K562 (cell line): ENCODE data around the gene GPATCH4. TPM values are rescaled to one million over a fixed set of nuclear protein-coding genes. Genes with fewer than 3 reads are reported as not detected.

Source experiments
- ATAC-seq: fragments of 200-7000 bp; cut with Tn5 transposase; 3 replicates; pipeline ENCODE4 v1.9.1; 2020; ENCODE audit warnings: moderate library complexity
- BruUV-seq: library from RNA; stranded (reverse); fragments of 400-500 nt; replicated peaks from 2 replicates; lab custom pipeline; 2021; lab: Mats Ljungman, UMichigan
- CTCF ChIA-PET: fragments of 300-600 bp; formaldehyde crosslinking; extraction: SDS; loops from one replicate; lab custom pipeline; 2021; ENCODE audit warnings: low intra/inter-chr PET ratio; lab: Yijun Ruan, JAX
- POLR2A ChIA-PET: fragments of 300-600, 350-650 bp; sonication (Branson Sonifier 250); formaldehyde crosslinking; extraction: SDS; loops from one replicate; lab custom pipeline; 2021; ENCODE audit warnings: antibody characterized with exemption, inconsistent platforms; lab: Yijun Ruan, JAX
- DNase-seq, 4 experiments: peaks; one replicate each; pipeline versions ENCODE4 v3.0.0 to v3.0.0-alpha.2; 2011 to 2018; ENCODE audit warnings: low spot score in 3 of 4, mixed read lengths in 3 of 4; ENCODE audit errors: extremely low read depth in 1 of 4
- FAIRE-seq: peaks from 2 replicates; lab custom pipeline; 2011; peaks lifted over from hg19 to GRCh38; lab: Jason Lieb, UNC
- H2AFZ ChIP-seq: 2 replicates; pipeline ENCODE4 v1.6.0; 2011; ENCODE audit warnings: low read depth, low read length, control low read depth, inconsistent platforms
- H3K27ac ChIP-seq: fragments of 200-600 bp; 3 replicates; pipeline ENCODE4 v1.8.0; 2011; ENCODE audit warnings: low read depth, mild to moderate bottlenecking, control low read depth, inconsistent platforms, low read length, moderate library complexity, mixed read lengths; ENCODE audit errors: extremely low read depth
- H3K27me3 ChIP-seq, 2 experiments: fragments of 300-600 bp in 1 of 2; 2 replicates in 1 of 2; 3 replicates in 1 of 2; pipeline versions ENCODE4 v1.6.0 to v1.8.0; 2011; ENCODE audit warnings: inconsistent platforms in 2 of 2, low read length in 2 of 2, mild to moderate bottlenecking in 1 of 2, mixed read lengths in 1 of 2, moderate library complexity in 1 of 2; ENCODE audit not compliant: control insufficient read depth in 2 of 2, insufficient read depth in 2 of 2
- H3K36me3 ChIP-seq: fragments of 300-600 bp; 3 replicates; pipeline ENCODE4 v1.8.0; 2011; ENCODE audit warnings: mild to moderate bottlenecking, low read length, inconsistent platforms; ENCODE audit not compliant: control insufficient read depth, insufficient read depth
- H3K4me1 ChIP-seq, 2 experiments: fragments of 200-600 bp in 1 of 2; replicated peaks in 1 of 2; 2 replicates in 1 of 2; 3 replicates in 1 of 2; pipeline versions ENCODE4 v1.5.1 to v1.8.0; 2011; ENCODE audit warnings: inconsistent platforms in 2 of 2, low read length in 2 of 2, mild to moderate bottlenecking in 1 of 2, mixed read lengths in 1 of 2, moderate library complexity in 1 of 2; ENCODE audit not compliant: control insufficient read depth in 2 of 2, insufficient read depth in 2 of 2
- H3K4me2 ChIP-seq: 2 replicates; pipeline ENCODE4 v1.6.1; 2011; ENCODE audit warnings: low read length, control low read depth, inconsistent platforms, mixed read lengths; ENCODE audit not compliant: insufficient read depth
- H3K4me3 ChIP-seq: fragments of 200-600 bp; sonication (generic), shearing (Covaris generic); 2 replicates; pipeline ENCODE4 v1.5.1; 2016; ENCODE audit warnings: control low read depth, inconsistent platforms
- H3K79me2 ChIP-seq: fragments of 200-600 bp; 3 replicates; pipeline ENCODE4 v1.8.0; 2011; ENCODE audit warnings: low read length, inconsistent platforms; ENCODE audit not compliant: control insufficient read depth, insufficient read depth
- H3K9ac ChIP-seq, 2 experiments: 2 replicates each; pipeline versions ENCODE4 v1.6.0 to v1.6.1; 2011; ENCODE audit warnings: low read depth in 2 of 2, low read length in 2 of 2, control low read depth in 1 of 2, inconsistent platforms in 1 of 2, mild to moderate bottlenecking in 1 of 2, mixed read lengths in 1 of 2; ENCODE audit not compliant: insufficient read depth in 1 of 2
- H3K9me1 ChIP-seq: one replicate; pipeline ENCODE4 v1.6.0; 2011; ENCODE audit warnings: inconsistent platforms, mild to moderate bottlenecking, low read length, moderate library complexity; ENCODE audit not compliant: control insufficient read depth, insufficient read depth
- H3K9me3 ChIP-seq: replicated peaks from 2 replicates; pipeline ENCODE4 v1.5.1; 2011; ENCODE audit warnings: low read depth, low read length, inconsistent platforms; ENCODE audit not compliant: control insufficient read depth, insufficient read depth
- H4K20me1 ChIP-seq: replicated peaks from 2 replicates; pipeline ENCODE4 v1.6.1; 2011; ENCODE audit warnings: low read length, inconsistent platforms, mixed read lengths; ENCODE audit not compliant: control insufficient read depth, insufficient read depth
- BDP1 ChIP-seq: IDR thresholded peaks from 3 replicates; pipeline ENCODE4 v1.6.1; 2011; ENCODE audit not compliant: insufficient read length, insufficient read depth
- ETS2 ChIP-seq: IDR thresholded peaks from 2 replicates; pipeline ENCODE4 v1.6.1; 2016; ENCODE audit warnings: borderline replicate concordance, missing genetic modification characterization, mild to moderate bottlenecking, moderate library complexity, missing compliant biosample characterization; ENCODE audit not compliant: poor library complexity, severe bottlenecking
- GATAD2B ChIP-seq: fragments of 450-650 bp; IDR thresholded peaks from 2 replicates; pipeline ENCODE4 v1.6.1; 2017; ENCODE audit warnings: mild to moderate bottlenecking, borderline replicate concordance
- MCM3 ChIP-seq: fragments of 450-650 bp; IDR thresholded peaks from 2 replicates; pipeline ENCODE4 v1.6.1; 2016
- MCM5 ChIP-seq: fragments of 450-650 bp; IDR thresholded peaks from 2 replicates; pipeline ENCODE4 v1.6.1; 2016; ENCODE audit warnings: low read depth
- NR2F6 ChIP-seq: fragments of 450-650 bp; formaldehyde crosslinking; IDR thresholded peaks from 2 replicates; pipeline ENCODE4 v1.4.0; 2020; ENCODE audit warnings: mild to moderate bottlenecking
- NR3C1 ChIP-seq: sonication (generic); formaldehyde crosslinking; IDR thresholded peaks from 2 replicates; pipeline ENCODE4 v1.8.1; 2022; ENCODE audit warnings: missing genetic modification reagents
- PCBP2 ChIP-seq: fragments of 200-400 bp; formaldehyde crosslinking; IDR thresholded peaks from 2 replicates; pipeline ENCODE4 v1.6.1; 2018; ENCODE audit warnings: low read length, low read depth, mild to moderate bottlenecking, moderate library complexity; ENCODE audit not compliant: poor library complexity, severe bottlenecking
- SIRT6 ChIP-seq: IDR thresholded peaks from one replicate; pipeline ENCODE4 v1.6.1; 2012; ENCODE audit warnings: low read depth, mild to moderate bottlenecking, control low read depth, inconsistent platforms, low read length, moderate library complexity
- SNIP1 ChIP-seq: fragments of 450-650 bp; IDR thresholded peaks from 2 replicates; pipeline ENCODE4 v1.7.1; 2017; ENCODE audit warnings: low read depth, mild to moderate bottlenecking
- SRSF7 ChIP-seq: fragments of 200-400 bp; formaldehyde crosslinking; optimal IDR thresholded peaks from 2 replicates; pipeline ENCODE3; 2017; ENCODE audit warnings: mild to moderate bottlenecking, low read depth, low read length
- TCFL5 ChIP-seq: fragments of 250-450 bp; sonication (Bioruptor Pico); conservative IDR thresholded peaks from 2 replicates; pipeline ENCODE4 v1.6.1; 2021; ENCODE audit warnings: mild to moderate bottlenecking, moderate library complexity, matching md5 sums
- ZKSCAN1 ChIP-seq: fragments of 150-350 bp; IDR thresholded peaks from 2 replicates; pipeline ENCODE4 v1.6.1; 2016; ENCODE audit warnings: low read depth, low read length
- ZNF785 ChIP-seq: fragments of 250-450 bp; sonication (Bioruptor Pico); IDR thresholded peaks from 2 replicates; pipeline ENCODE4 v1.4.0; 2020; ENCODE audit warnings: mild to moderate bottlenecking
- ZNF79 ChIP-seq: fragments of 250-450 bp; sonication (Bioruptor Pico); IDR thresholded peaks from 2 replicates; pipeline ENCODE4 v1.4.0; 2020; ENCODE audit warnings: low read depth, mild to moderate bottlenecking, moderate library complexity
- WGBS: fragments of 100-300 bp; shearing (Covaris generic); methylation state at CpG from one replicate; pipeline ENCODE4 v1.1.6; 2016; ENCODE audit warnings: low coverage, mixed read lengths; ENCODE audit not compliant: insufficient coverage; ENCODE audit errors: missing lambda C conversion rate; 5-methylcytosine and 5-hydroxymethylcytosine counted together
- in situ Hi-C: fragments of 300-500 bp; cut with MboI; formaldehyde crosslinking; loops from 4 replicates; pipeline ENCODE4 v1.15.0; 2018; ENCODE audit warnings: inconsistent platforms, mixed read lengths
- intact Hi-C: fragments of 100-400 bp; cut with micrococcal nuclease; formaldehyde crosslinking; loops from 2 replicates; pipeline ENCODE4 v1.14.2; 2022
- polyA plus RNA-seq, 8 experiments: library from polyadenylated mRNA; depleted of rRNA in 4 of 8; stranded (reverse) in 5 of 8; unstranded in 3 of 8; fragments of >200 nt; fragmentation: Nextera tagmentation in 2 of 8; fragmentation: Illumina TruSeq in 1 of 8; extraction: Ambion mirVana in 2 of 8; extraction: Trizol in 1 of 8; gene quantifications; 2 replicates each; pipeline versions ENCODE4 v1.2.1 to v1.2.3, GENCODE V29; 2011 to 2014; ENCODE audit warnings: inconsistent platforms in 1 of 8, missing spikeins in 1 of 8
- total RNA-seq, 7 experiments: library from RNA; depleted of rRNA in 6 of 7; stranded (reverse); fragments of >200 nt in 6 of 7; fragmentation: Illumina TruSeq in 2 of 7; extraction: Trizol in 2 of 7; gene quantifications; 2 replicates each; pipeline versions ENCODE4 v1.2.1 to v1.2.3, GENCODE V29; 2011 to 2021; ENCODE audit warnings: low replicate concordance in 1 of 7

The GPATCH4 gene
- total and polyA plus RNA-seq, 9 of the 15 experiments (the other 6 are each of a cell fraction or from before 2014, with no cell fraction given): 43.7 to 105 (median 76.5) TPM

GRCh38 chr1:156643049-156643777, 41.9 kb upstream of the GPATCH4 start:
- Histone ChIP-seq H3K27me3 (no peaks in the 10 kb centered on the region), H3K79me2 (no peaks in the 10 kb centered on the region), H4K20me1 (peaks cover 47% of the 10 kb centered on the region), H3K9ac (no peak overlapping the region), H3K27ac (no peak overlapping the region), H3K9me3 (no peaks in the 10 kb centered on the region), H3K4me2 (no peak overlapping the region), H3K9me1 (no peaks in the 10 kb centered on the region), H3K4me1 (peaks cover 0 to 26% of the 10 kb centered on the region in 2 experiments; a peak in 2 of 5 replicates)
- intact Hi-C loops: no loop called here
- ChIA-PET CTCF (no interaction called here), POLR2A (interaction anchor here (0.5 to 3.4 kb wide), 10 partner anchors 7 to 171 kb away, joined by 3 to 21 read pairs (median 4); no protein-coding TSS in a partner anchor)
- 75% methylated on average over 4 of the region's 7 CpGs for WGBS
- DNase-seq: no peak
- no TSS peak for BruUV-seq
- no peak for FAIRE-seq
- no peak for ATAC-seq
- TF ChIP-seq NR3C1 (CRISPR knock-in tag) (no peak), ZNF785 (CRISPR knock-in tag) (no peak), ZNF79 (CRISPR knock-in tag) (no peak), TCFL5 (CRISPR knock-in tag) (no peak), NR2F6 (no peak), SRSF7 (no peak), ETS2 (tag) (no peak), SNIP1 (no peak), ZKSCAN1 (no peak), MCM5 (no peak), PCBP2 (no peak), BDP1 (no peak), GATAD2B (no peak), SIRT6 (no peak), MCM3 (no peak)
- TF ChIP-seq, all 486 proteins: peak for 0
- in situ Hi-C loops: no loop called here
- Histone ChIP-seq H3K4me3 (no peak overlapping the region), H2AFZ (no peak overlapping the region), H3K36me3 (peaks cover 43% of the 10 kb centered on the region)
